Stimulated activated effector memory CD8-positive, alpha-beta T cell treated with anti-CD3 and anti-CD28 coated beads, Interleukin-12 subunit alpha, Interleukin-12 subunit beta, amount 100 ng/mL, for 72 hours (primary cell): Measurements from ENCODE around the gene MAN1A1.

Experiments used
- ATAC-seq: fragments of 150-1000 bp; cut with Tn5 transposase; 2 replicates; pipeline ENCODE4 v1.10.0; 2021
- DNase-seq, 2 donors: peaks; one replicate each; pipeline ENCODE4 v3.0.0; 2021 to 2022; ENCODE audit warnings: low spot score in 2 of 2
- H3K27ac Mint-ChIP-seq: one replicate; pipeline ENCODE4 v1.8.0; 2022; ENCODE audit warnings: mild to moderate bottlenecking, mixed read lengths
- H3K36me3 Mint-ChIP-seq: one replicate; pipeline ENCODE4 v1.8.0; 2022; ENCODE audit warnings: mild to moderate bottlenecking, mixed read lengths
- H3K4me1 Mint-ChIP-seq: one replicate; pipeline ENCODE4 v1.8.0; 2022; ENCODE audit warnings: mixed read lengths
- H3K4me3 Mint-ChIP-seq: one replicate; pipeline ENCODE4 v1.8.0; 2022; ENCODE audit warnings: mild to moderate bottlenecking, mixed read lengths
- H3K9me3 Mint-ChIP-seq: one replicate; pipeline ENCODE4 v1.8.0; 2022; ENCODE audit warnings: mixed read lengths

Gene MAN1A1

GRCh38 chr6:119205911-119206618 is 143.5 kb downstream of the MAN1A1 start:
- Mint-ChIP-seq H3K9me3 (no peaks in the 10 kb centered on the region), H3K27ac (no peak overlapping the region), H3K36me3 (peaks cover 43% of the 10 kb centered on the region), H3K4me3 (no peak overlapping the region), H3K4me1 (peaks cover 29% of the 10 kb centered on the region)
- DNase-seq (no peak), ATAC-seq (peak; percentile 43)

DNA sequence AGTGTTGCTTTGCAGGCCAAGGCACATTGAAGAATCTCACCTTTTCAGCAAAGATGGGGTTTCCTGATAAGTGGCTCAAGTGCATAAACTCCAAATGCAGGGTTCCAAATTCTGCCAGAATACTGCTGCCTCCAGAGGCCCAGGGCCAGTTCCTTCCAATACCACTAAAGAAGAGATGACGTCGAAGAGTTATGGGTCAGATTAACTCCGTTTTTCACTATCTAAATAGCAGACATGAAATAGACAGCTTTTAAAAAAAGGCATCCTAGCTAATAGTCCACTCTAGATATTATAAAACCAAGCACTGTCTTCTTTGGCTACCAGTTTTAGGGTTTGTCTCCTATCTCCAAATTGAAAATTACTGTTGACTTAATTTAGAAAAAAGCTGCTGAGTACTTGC is 144.8 kb downstream of the MAN1A1 start:
- no peak for ATAC-seq
- H3K27ac Mint-ChIP-seq = no peak overlapping the region

GRCh38 chr6:119201480-119201879 is 148.1 kb downstream of the MAN1A1 start:
- Mint-ChIP-seq H3K27ac (no peak overlapping the region), H3K36me3 (peaks cover 76% of the 10 kb centered on the region), H3K9me3 (no peaks in the 10 kb centered on the region), H3K4me1 (peaks cover 8% of the 10 kb centered on the region), H3K4me3 (no peak overlapping the region)
- DNase-seq = no peak
- ATAC-seq = no peak

More for the DNA sequence above, 144.8 kb downstream of the MAN1A1 start:
- Mint-ChIP-seq H3K4me1 (peaks cover 23% of the 10 kb centered on the region), H3K4me3 (no peak overlapping the region), H3K36me3 (peaks cover 55% of the 10 kb centered on the region), H3K9me3 (no peaks in the 10 kb centered on the region)
- no peak for DNase-seq

DNA sequence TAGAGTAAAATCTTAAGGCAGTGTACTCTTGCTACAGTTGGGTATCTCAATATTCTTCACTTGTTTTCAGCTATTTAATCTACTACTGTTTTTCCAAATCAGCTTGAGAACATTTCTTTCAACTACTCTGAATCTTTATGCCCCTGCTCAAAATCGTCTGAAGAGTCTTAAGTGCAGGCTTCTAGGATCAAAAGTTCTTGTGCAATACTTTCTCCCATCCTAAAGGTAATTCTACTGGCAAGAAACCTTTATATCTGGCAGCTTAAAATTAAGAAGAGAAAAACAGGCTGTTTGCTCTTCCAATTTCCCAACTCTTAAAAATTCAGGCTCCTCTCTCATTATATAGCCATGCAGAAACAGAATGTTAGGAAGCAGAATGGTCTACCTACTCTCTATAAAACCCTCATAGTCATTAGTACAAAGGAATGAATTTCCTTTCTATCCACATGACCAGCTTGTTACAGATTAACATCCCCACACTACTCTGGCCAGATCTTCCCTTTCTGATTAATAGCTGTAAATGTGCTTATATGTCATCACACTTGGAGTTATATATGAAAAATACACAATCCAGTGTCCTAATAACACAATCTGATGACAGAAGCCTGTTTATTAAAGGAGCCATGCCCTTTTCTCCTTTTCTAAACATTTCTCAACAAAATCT is 148.9 kb downstream of the MAN1A1 start:
- Mint-ChIP-seq H3K27ac (no peak overlapping the region), H3K36me3 (peaks cover 83% of the 10 kb centered on the region), H3K4me3 (no peak overlapping the region), H3K4me1 (peaks cover under 1% of the 10 kb centered on the region), H3K9me3 (no peaks in the 10 kb centered on the region)
- no peak for ATAC-seq
- no peak for DNase-seq

GRCh38 chr6:119197271-119197670 is 152.3 kb downstream of the MAN1A1 start:
- Mint-ChIP-seq H3K27ac (peak overlapping the region; percentile 24), H3K36me3 (peaks cover 80% of the 10 kb centered on the region), H3K4me1 (no peaks in the 10 kb centered on the region), H3K4me3 (no peak overlapping the region), H3K9me3 (no peaks in the 10 kb centered on the region)
- ATAC-seq = no peak
- no peak for DNase-seq

- DNase-seq = no peak
- Mint-ChIP-seq H3K27ac (no peak overlapping the region), H3K36me3 (peaks cover 84% of the 10 kb centered on the region), H3K4me1 (no peaks in the 10 kb centered on the region), H3K4me3 (no peak overlapping the region), H3K9me3 (no peaks in the 10 kb centered on the region)
- ATAC-seq = no peak
These were observed 152.8 kb downstream of the MAN1A1 start for GRCh38 chr6:119196715-119197114.

- H3K9me3 Mint-ChIP-seq = no peaks in the 10 kb centered on the region
- no peak overlapping the region for H3K4me3 Mint-ChIP-seq
- H3K36me3 Mint-ChIP-seq = peaks cover 86% of the 10 kb centered on the region
- H3K27ac Mint-ChIP-seq = no peak overlapping the region
- ATAC-seq = no peak
- H3K4me1 Mint-ChIP-seq = no peaks in the 10 kb centered on the region
- DNase-seq = no peak
These were observed 153.7 kb downstream of the MAN1A1 start for GRCh38 chr6:119195848-119196247.

DNA sequence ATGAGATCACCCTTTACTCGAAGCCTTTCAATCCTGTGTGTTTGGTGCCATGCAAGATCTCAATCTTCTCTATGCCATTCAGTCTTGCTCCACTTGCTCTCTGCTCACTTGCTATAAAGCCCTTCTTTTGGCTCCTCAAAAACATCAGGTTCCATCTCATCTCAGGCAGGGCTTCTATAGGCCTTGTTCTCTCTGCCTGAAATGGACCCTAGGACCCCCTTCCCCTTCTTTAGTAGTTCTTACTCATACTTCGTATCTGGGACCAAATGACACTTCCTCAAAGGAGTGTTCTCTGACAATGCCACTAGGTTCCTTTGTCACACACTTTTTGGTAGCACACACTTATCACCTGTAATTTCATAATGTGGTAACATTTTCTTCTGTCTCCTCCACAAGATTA is 154.4 kb downstream of the MAN1A1 start:
- H3K27ac Mint-ChIP-seq = peak overlapping the region; percentile 12
- no peak overlapping the region for H3K4me3 Mint-ChIP-seq
- H3K4me1 Mint-ChIP-seq = no peaks in the 10 kb centered on the region
- DNase-seq (no peak), ATAC-seq (no peak)
- no peaks in the 10 kb centered on the region for H3K9me3 Mint-ChIP-seq
- peaks cover 86% of the 10 kb centered on the region for H3K36me3 Mint-ChIP-seq

DNA sequence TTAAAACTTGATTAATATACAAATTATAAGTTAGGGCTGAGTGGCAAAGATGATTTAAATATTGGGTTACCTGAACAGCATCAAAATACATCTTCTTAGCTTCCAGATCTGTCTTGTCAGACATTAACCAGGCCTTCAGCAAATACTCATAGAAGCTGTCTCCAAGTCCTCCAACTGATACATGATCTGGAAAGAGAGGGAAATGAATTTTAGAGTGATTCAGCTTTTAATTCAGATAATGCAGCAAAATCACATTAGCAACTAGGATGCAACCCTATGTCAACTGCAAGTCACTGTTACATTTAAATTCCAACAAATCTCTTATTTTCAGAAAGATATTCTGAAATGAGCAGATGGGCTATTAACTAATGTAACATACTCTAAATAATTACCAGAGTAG is 155.9 kb downstream of the MAN1A1 start:
- DNase-seq (no peak), ATAC-seq (no peak)
- Mint-ChIP-seq H3K27ac (no peak overlapping the region), H3K9me3 (no peaks in the 10 kb centered on the region), H3K4me1 (no peaks in the 10 kb centered on the region), H3K4me3 (no peak overlapping the region), H3K36me3 (peaks cover 89% of the 10 kb centered on the region)

- H3K4me1 Mint-ChIP-seq = no peaks in the 10 kb centered on the region
- no peak overlapping the region for H3K4me3 Mint-ChIP-seq
- ATAC-seq (no peak), DNase-seq (no peak)
- no peaks in the 10 kb centered on the region for H3K9me3 Mint-ChIP-seq
- H3K27ac Mint-ChIP-seq = no peak overlapping the region
- peaks cover 88% of the 10 kb centered on the region for H3K36me3 Mint-ChIP-seq
These were observed 157.4 kb downstream of the MAN1A1 start for GRCh38 chr6:119192200-119192599.

DNA sequence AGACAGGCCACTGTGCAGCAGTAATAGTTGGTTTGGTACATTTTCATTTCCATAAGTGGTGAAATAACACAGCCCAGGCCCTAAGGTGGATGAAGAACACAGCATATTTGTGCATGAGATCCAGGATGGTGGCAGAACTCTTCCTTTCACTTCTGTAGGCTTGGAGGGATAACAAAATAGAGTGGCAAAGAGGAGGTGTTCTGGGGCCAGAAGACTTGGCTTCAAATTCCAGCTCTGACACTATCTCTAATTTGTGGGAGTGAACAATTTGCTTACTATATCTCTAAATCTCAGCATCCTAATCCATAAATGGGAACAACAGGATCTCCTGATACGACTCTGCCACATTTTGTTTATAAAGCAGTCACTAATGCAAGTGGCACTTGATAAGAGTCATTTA is 159.4 kb downstream of the MAN1A1 start:
- H3K9me3 Mint-ChIP-seq = no peaks in the 10 kb centered on the region
- H3K27ac Mint-ChIP-seq = no peak overlapping the region
- ATAC-seq (no peak), DNase-seq (no peak)
- no peaks in the 10 kb centered on the region for H3K4me1 Mint-ChIP-seq
- no peak overlapping the region for H3K4me3 Mint-ChIP-seq
- peaks cover 89% of the 10 kb centered on the region for H3K36me3 Mint-ChIP-seq

GRCh38 chr6:119189498-119189897 is 160.1 kb downstream of the MAN1A1 start:
- DNase-seq = no peak
- Mint-ChIP-seq H3K4me1 (no peaks in the 10 kb centered on the region), H3K4me3 (no peak overlapping the region), H3K27ac (no peak overlapping the region), H3K36me3 (peaks cover 89% of the 10 kb centered on the region), H3K9me3 (no peaks in the 10 kb centered on the region)
- ATAC-seq = no peak

DNA sequence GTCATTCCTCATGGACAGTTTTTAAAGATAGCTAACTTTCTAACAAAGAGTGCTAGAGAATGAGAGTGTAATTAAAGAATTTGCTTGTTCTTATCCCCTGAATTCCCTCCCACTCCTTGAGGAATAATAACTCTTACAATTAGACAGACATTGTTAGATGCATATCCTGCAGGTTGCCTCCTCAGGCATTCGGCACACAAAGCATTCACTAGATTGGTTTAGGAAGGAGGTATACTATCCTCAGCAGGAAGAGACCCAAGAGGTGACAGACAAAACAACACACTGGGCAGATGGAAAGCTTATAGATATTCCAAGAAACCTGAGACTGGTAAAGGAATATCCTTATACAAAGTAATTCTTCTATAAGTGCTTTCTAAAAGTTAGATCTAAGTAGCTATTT is 162.0 kb downstream of the MAN1A1 start:
- H3K27ac Mint-ChIP-seq = no peak overlapping the region

DNA sequence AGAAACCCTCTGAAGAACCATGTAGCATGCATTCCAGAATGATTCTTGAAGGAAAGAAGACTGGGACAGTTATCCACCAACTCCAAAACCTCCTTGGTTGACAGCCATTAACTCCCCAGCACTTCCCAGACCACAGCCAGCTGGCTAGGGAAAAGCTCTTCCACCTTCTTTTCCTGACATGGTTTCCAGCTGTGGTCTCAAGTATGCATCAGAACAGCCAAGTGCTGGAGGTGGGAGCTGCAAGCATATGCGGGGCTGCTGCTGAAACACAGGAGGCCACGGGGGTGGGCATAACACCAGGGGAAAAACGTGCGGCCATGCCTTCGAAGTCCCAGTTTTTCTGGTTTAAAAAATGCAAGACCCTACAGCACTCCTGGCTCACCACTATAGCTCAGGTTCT is 163.1 kb downstream of the MAN1A1 start:
- H3K27ac Mint-ChIP-seq = no peak overlapping the region

More for the DNA sequence above, 162.0 kb downstream of the MAN1A1 start:
- peaks cover 91% of the 10 kb centered on the region for H3K36me3 Mint-ChIP-seq
- H3K9me3 Mint-ChIP-seq = no peaks in the 10 kb centered on the region
- DNase-seq (no peak), ATAC-seq (no peak)
- no peaks in the 10 kb centered on the region for H3K4me1 Mint-ChIP-seq
- H3K4me3 Mint-ChIP-seq = no peak overlapping the region

DNA sequence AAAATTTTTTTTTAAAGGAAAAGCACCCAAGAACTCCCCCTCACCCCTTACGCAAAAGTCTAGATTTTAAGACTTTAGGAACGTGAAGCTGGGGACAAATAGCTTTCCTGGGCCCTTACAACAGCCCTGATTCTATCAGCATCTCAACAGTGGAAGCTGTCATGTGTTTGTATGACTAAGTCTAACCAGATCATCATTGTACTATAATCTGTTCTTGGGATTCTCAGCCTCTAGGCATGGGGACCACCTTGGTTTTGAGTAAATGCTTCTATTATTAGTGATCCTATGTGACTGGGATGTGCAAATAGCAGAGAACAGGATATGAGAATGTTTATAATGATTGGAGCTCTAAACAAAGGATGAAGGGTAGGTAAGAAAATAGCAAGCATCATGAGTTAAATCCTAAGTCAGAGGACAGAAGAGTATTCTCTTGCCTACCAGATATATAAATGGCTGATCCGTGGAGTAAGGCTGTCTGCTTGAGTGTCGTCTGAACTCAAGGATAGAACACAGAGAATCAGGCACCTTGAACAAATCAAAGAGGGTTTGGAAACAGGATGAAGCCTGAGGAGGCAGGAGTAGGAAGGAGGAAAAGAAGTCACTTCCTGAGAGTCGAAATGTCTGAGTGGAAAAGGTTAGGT is 165.4 kb downstream of the MAN1A1 start:
- no peak for DNase-seq
- no peak overlapping the region for H3K27ac Mint-ChIP-seq
- peaks cover 93% of the 10 kb centered on the region for H3K36me3 Mint-ChIP-seq
- H3K9me3 Mint-ChIP-seq = no peaks in the 10 kb centered on the region
- no peak overlapping the region for H3K4me3 Mint-ChIP-seq
- peaks cover 10% of the 10 kb centered on the region for H3K4me1 Mint-ChIP-seq
- no peak for ATAC-seq

More for the DNA sequence above, 163.1 kb downstream of the MAN1A1 start:
- H3K9me3 Mint-ChIP-seq = no peaks in the 10 kb centered on the region
- H3K4me3 Mint-ChIP-seq = no peak overlapping the region
- no peak for DNase-seq
- H3K36me3 Mint-ChIP-seq = peaks cover 93% of the 10 kb centered on the region
- no peak for ATAC-seq
- H3K4me1 Mint-ChIP-seq = no peaks in the 10 kb centered on the region

DNA sequence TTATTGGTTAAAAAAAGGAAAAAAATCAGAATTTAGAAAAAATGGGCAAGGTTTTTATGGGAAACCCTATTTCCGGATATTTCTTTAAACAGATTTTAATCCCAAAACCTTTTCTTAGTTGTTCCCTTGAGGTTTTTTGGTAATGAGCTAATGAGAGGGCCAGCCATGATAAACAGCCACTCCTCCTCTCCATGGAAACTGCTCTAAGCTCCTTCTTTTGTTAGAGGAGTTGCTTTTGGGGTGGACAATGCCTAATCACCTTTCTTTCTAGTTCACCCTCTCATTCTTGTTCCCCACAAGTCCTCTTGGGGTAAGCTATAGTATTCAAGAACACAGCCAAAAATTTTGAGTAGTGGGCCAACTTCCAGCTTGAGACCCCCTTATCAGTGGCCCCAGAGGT is 166.1 kb downstream of the MAN1A1 start:
- H3K4me3 Mint-ChIP-seq = no peak overlapping the region
- H3K27ac Mint-ChIP-seq = no peak overlapping the region
- peaks cover 10% of the 10 kb centered on the region for H3K4me1 Mint-ChIP-seq
- DNase-seq (no peak), ATAC-seq (no peak)
- no peaks in the 10 kb centered on the region for H3K9me3 Mint-ChIP-seq
- H3K36me3 Mint-ChIP-seq = peaks cover 94% of the 10 kb centered on the region
